ENCODE data around the gene SCT. TPM values are rescaled to one million over a fixed set of nuclear protein-coding genes. Genes with fewer than 3 reads are reported as not detected.

SCT gene, protein sequence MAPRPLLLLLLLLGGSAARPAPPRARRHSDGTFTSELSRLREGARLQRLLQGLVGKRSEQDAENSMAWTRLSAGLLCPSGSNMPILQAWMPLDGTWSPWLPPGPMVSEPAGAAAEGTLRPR
- not detected in 2 replicates for total RNA-seq

DNA sequence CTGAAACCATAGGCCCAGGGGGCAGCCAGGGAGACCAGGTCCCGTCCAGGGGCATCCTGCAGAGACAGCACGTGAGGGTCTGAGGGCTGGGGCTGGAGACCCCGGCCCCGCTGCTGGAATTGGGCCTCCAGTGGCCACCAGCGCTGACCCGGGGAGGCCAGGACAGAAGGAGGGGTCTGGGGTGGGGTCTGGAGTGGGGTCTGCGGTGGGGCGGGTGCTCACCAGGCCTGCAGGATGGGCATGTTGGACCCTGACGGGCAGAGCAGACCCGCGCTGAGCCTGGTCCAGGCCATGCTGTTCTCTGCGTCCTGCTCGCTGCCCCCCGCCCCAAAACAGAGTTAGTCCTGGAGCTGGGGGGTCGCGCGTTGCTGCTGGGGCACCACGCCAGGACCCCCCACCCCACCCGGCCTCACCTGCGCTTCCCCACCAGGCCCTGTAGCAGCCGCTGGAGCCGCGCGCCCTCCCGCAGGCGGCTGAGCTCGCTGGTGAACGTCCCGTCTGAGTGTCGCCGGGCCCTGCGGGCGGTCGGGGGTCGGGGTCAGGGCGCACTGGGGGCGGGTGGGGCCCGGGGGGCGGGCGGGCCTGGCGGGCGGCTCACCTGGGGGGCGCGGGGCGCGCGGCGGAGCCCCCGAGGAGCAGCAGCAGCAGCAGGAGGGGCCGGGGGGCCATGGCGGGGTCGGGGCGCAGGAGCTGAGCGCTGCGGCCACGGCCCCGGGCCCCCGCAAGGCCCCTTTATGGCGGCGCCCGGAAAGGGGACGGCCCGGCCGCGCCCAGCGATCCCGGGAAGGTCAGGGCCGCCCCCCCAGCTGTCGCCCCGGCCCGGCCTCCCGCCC, at the start of gene SCT:
SCT (minus strand) TSS at position 707 of the 833 bp plus-strand sequence; CDS start at position 669, 38 bp downstream.

DNA sequence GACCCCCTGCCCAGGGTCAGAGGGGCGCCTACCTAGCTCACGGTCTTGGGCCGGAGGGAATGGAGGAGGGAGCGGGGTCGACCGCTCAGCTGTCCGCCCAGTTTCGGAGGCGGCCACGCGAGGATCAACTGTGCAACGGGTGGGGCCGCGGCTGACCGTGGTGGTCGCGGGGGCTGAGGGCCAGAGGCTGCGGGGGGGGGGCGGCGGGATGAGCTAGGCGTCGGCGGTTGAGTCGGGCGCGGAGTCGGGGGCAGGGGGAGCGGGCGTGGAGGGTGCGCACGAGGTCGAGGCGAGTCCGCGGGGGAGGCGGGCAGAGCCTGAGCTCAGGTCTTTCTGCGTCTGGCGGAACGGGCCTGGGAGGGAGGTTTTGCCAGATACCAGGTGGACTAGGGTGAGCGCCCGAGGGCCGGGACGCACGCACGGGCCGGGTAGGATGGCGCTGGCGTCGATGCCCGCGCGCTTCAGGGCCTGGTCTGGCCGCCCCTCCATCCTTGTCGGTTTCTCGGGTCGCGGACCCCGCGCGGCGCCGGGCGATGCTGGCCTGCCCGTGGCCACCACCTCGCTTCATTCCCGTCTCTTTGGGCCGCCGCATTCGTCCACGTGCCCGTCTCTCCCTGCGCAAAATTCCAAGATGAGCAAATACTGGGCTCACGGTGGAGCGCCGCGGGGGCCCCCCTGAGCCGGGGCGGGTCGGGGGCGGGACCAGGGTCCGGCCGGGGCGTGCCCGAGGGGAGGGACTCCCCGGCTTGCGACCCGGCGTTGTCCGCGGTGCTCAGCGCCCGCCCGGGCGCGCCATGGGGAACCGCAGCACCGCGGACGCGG, 9.7 kb upstream of the SCT start, which contains the start of gene DRD4:
DRD4 (plus strand) TSS at position 759 of the 822 bp plus-strand sequence; CDS start at position 795, 36 bp downstream.

DNA sequence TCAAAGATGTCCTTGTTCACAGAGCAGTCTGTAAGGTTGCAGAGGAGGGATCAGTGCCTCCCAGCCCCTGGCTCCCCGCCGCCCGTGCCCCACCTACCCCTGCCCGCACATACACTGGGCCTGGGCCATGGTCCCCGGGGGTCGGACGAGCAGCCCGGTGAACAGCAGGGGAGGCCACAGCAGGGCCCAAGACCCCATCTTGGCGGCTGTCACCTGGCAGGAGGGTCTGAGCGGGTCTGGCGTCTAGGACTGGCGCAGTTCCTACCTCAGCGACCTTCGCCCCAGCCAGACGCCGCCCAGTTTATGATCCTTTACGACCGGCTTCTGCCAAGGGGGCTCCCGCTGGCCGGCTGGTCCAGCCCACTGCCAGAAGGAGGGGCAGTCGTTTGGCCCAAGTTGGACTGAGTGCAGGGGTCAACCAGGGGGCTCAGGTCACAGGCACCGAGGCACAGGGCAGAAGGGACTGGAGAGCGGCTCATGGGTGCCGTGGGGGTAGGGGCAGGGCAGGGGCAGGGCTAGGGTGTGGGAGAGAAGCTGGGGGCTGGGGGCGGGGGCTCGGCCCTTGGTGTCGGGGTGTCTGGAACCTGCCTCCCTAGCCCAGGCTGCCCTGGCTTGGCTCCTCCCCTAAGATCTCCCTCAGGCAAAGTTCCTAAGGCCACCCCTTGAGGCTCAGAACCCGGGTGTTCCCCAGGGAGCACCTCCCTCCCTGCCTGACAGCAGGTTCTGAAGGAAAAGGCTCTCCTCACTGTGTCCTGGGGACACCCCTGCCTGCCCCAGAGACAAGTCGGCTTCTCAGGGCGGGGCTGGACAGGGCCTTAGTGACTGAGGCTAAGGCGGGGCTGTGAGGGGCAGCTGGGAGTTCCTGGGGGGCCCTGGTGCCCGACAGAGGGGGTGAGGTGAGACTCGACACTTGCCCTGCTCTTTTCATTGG, 2.0 kb downstream of the SCT start, which contains the start of gene CDHR5:
CDHR5 (minus strand) TSS at position 251 of the 931 bp plus-strand sequence; CDS start at position 198, 53 bp downstream.

DNA sequence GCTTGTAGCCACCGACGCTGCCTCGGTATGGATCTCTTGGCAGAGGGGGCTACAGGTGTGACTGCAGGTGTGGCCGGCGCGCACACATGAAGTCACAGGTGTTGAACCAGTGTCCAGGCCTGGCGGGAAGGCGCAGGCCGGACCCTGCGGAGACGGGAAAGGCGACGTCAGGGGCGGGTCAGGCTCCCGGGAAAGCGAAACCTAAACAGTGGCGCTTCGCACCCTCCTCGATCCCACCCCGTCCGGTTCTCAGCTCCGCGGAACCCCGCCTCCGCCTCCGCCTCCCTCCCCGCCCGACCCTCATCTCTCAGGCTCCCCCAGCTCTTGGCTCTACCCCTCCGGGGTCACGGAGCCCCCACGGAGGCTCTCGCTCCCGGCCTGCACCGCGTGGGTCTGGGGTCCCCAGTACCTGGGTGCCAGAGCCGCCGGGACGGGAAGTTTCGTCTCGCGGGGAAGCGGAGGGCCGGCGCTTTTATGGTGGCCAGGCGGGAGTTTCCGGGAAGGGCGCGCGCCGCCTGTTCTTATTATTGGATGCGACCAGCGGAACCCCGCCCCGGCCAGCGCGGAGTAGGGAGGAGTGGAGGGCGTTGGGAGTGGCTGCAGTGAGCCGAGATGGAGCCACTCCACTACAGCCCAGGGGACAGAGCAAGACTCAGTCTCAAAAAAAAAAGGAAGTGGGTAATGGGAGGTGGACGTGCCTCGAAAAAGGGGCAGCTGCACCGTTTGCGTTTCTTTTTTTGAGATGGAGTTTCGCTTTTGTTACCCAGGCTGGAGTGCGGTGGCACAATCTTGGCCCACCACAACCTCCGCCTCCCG, 11.3 kb downstream of the SCT start, which contains the start of gene IRF7:
IRF7 (minus strand) TSS at position 447 of the 816 bp plus-strand sequence. CDS start 586 bp downstream, outside the sequence.

Other genes starting within 250 kb of the SCT start
- gene PKP3, start 233.0 kb downstream of the SCT start, total RNA-seq, result 0.09 and 1.3 TPM in 2 replicates
- gene SIGIRR, start 212.2 kb downstream of the SCT start, total RNA-seq, result 28.6 and 35.5 TPM in 2 replicates
- gene ANO9, start 185.2 kb downstream of the SCT start, total RNA-seq, result 0.09 TPM in 2 replicates
- gene PTDSS2, start 176.9 kb downstream of the SCT start, total RNA-seq, result 33.9 and 34.7 TPM in 2 replicates
- 203 and 307 TPM in 2 replicates for gene RNH1, start 119.9 kb downstream of the SCT start, total RNA-seq
- gene HRAS, start 91.6 kb downstream of the SCT start, total RNA-seq, result 77.6 and 97.3 TPM in 2 replicates
- 0.27 and 0.47 TPM in 2 replicates for gene LRRC56, start 89.7 kb downstream of the SCT start, total RNA-seq
- gene LMNTD2, start 66.4 kb downstream of the SCT start, total RNA-seq, result 0.36 and 1.1 TPM in 2 replicates
- 10.4 and 14.9 TPM in 2 replicates for gene RASSF7, start 66.2 kb downstream of the SCT start, total RNA-seq
- 25.6 and 33.3 TPM in 2 replicates for gene PHRF1, start 50.7 kb downstream of the SCT start, total RNA-seq
- 10.4 and 11.3 TPM in 2 replicates for gene IRF7, start 11.2 kb downstream of the SCT start, total RNA-seq
- not detected in 2 replicates for gene CDHR5, start 2.2 kb downstream of the SCT start, total RNA-seq
- gene DRD4, start 10.1 kb upstream of the SCT start, total RNA-seq, result not detected in 2 replicates
- 39.4 and 44.8 TPM in 2 replicates for gene DEAF1, start 68.0 kb upstream of the SCT start, total RNA-seq
- gene TMEM80, start 68.6 kb upstream of the SCT start, total RNA-seq, result 5.5 and 6.2 TPM in 2 replicates
- 2.7 and 3.9 TPM in 2 replicates for gene EPS8L2, start 79.0 kb upstream of the SCT start, total RNA-seq
- gene TALDO1, start 120.3 kb upstream of the SCT start, total RNA-seq, result 207 and 250 TPM in 2 replicates
- 22.7 and 25.9 TPM in 2 replicates for gene GATD1, start 150.3 kb upstream of the SCT start, total RNA-seq
- under 0.01 and 0.18 TPM in 2 replicates for gene CEND1, start 162.9 kb upstream of the SCT start, total RNA-seq
- 6.8 and 7.6 TPM in 2 replicates for gene SLC25A22, start 171.1 kb upstream of the SCT start, total RNA-seq
- 7.0 and 9.0 TPM in 2 replicates for gene PIDD1, start 178.1 kb upstream of the SCT start, total RNA-seq
- 353 and 358 TPM in 2 replicates for gene RPLP2, start 182.8 kb upstream of the SCT start, total RNA-seq
- 15.0 and 23.4 TPM in 2 replicates for gene PNPLA2, start 191.7 kb upstream of the SCT start, total RNA-seq
- 2.7 and 4.8 TPM in 2 replicates for gene CRACR2B, start 200.7 kb upstream of the SCT start, total RNA-seq
- 545 and 757 TPM in 2 replicates for gene CD151, start 205.8 kb upstream of the SCT start, total RNA-seq
- 159 and 286 TPM in 2 replicates for gene POLR2L, start 215.3 kb upstream of the SCT start, total RNA-seq
- 63.9 and 81.4 TPM in 2 replicates for gene TSPAN4, start 215.7 kb upstream of the SCT start, total RNA-seq

Data from endothelial cell of coronary artery (primary cell).